GM12878 (cell line): ENCODE data around the gene CD9. TPM values are rescaled to one million over a fixed set of nuclear protein-coding genes. Genes with fewer than 3 reads are reported as not detected.

Source experiments
- ATAC-seq: fragments of 200-7000 bp; cut with Tn5 transposase; 3 replicates; pipeline ENCODE4 v1.9.1; 2020; ENCODE audit warnings: mild to moderate bottlenecking, moderate library complexity
- BruUV-seq: library from RNA; stranded (reverse); fragments of 400-500 nt; replicated peaks from 2 replicates; lab custom pipeline; 2021; lab: Mats Ljungman, UMichigan
- CTCF ChIA-PET: fragments of 300-600 bp; sonication (Branson Sonifier 250); formaldehyde crosslinking; extraction: SDS; loops from one replicate; lab custom pipeline; 2021; ENCODE audit warnings: inconsistent platforms; lab: Yijun Ruan, JAX
- POLR2A ChIA-PET: fragments of 350-600 bp; formaldehyde crosslinking; extraction: SDS; loops from one replicate; lab custom pipeline; 2021; ENCODE audit warnings: inconsistent platforms; lab: Charles Lee
- RAD21 ChIA-PET: fragments of 300-600 bp; sonication (Branson Sonifier 250); formaldehyde crosslinking; loops from one replicate; lab custom pipeline; 2023; ENCODE audit warnings: antibody characterized with exemption; ENCODE audit not compliant: unreplicated experiment; lab: Charles Lee
- SMC1A ChIA-PET: fragments of 300-600 bp; sonication (Branson Sonifier 250); formaldehyde crosslinking; loops from one replicate; lab custom pipeline; 2023; ENCODE audit not compliant: unreplicated experiment, uncharacterized antibody; lab: Charles Lee
- DNase-seq: peaks from one replicate; pipeline ENCODE4 v3.0.0-alpha.2; 2011; ENCODE audit warnings: low read depth, low spot score
- FAIRE-seq: peaks from 3 replicates; lab custom pipeline; 2011; peaks lifted over from hg19 to GRCh38; lab: Jason Lieb, UNC
- H2AFZ ChIP-seq: 2 replicates; pipeline ENCODE4 v1.6.0; 2011; ENCODE audit warnings: low read depth, low read length, control low read depth; ENCODE audit not compliant: control insufficient read depth
- H3K27ac ChIP-seq: 2 replicates; pipeline ENCODE4 v1.5.1; 2011; ENCODE audit warnings: control low read depth; ENCODE audit not compliant: control insufficient read depth, insufficient read depth
- H3K27me3 ChIP-seq, 2 experiments: replicated peaks in 1 of 2; 2 replicates each; pipeline versions ENCODE4 v1.6.0 to v1.6.1; 2011; ENCODE audit warnings: low read length in 1 of 2; ENCODE audit not compliant: control insufficient read depth in 2 of 2, insufficient read depth in 2 of 2
- H3K36me3 ChIP-seq, 2 experiments: 2 replicates each; pipeline ENCODE4 v1.5.1; 2011; ENCODE audit warnings: low read length in 1 of 2; ENCODE audit not compliant: control insufficient read depth in 2 of 2, insufficient read depth in 2 of 2
- H3K4me1 ChIP-seq: 2 replicates; pipeline ENCODE4 v1.6.1; 2011; ENCODE audit warnings: mild to moderate bottlenecking, low read length, moderate library complexity, mixed read lengths; ENCODE audit not compliant: control insufficient read depth, insufficient read depth
- H3K4me2 ChIP-seq: 2 replicates; pipeline ENCODE4 v1.6.0; 2011; ENCODE audit warnings: control low read depth; ENCODE audit not compliant: control insufficient read depth, insufficient read depth
- H3K4me3 ChIP-seq: fragments of 200-600 bp; sonication (generic); 2 replicates; pipeline ENCODE4 v1.5.1; 2016
- H3K79me2 ChIP-seq: 2 replicates; pipeline ENCODE4 v1.6.0; 2011; ENCODE audit warnings: low read length; ENCODE audit not compliant: control insufficient read depth, insufficient read depth
- H3K9ac ChIP-seq: 2 replicates; pipeline ENCODE4 v1.8.0; 2011; ENCODE audit warnings: low read length, control low read depth, mixed read lengths; ENCODE audit not compliant: control insufficient read depth, insufficient read depth
- H3K9me3 ChIP-seq: replicated peaks from 3 replicates; pipeline ENCODE4 v1.5.1; 2011; ENCODE audit warnings: mild to moderate bottlenecking, low read length; ENCODE audit not compliant: control insufficient read depth, insufficient read depth
- H4K20me1 ChIP-seq: 2 replicates; pipeline ENCODE4 v1.6.0; 2011; ENCODE audit not compliant: control insufficient read depth, insufficient read depth
- IKZF1 ChIP-seq: fragments of 450-650 bp; conservative IDR thresholded peaks from 2 replicates; pipeline ENCODE4 v1.6.1; 2017; ENCODE audit warnings: antibody characterized with exemption, mild to moderate bottlenecking
- MYC ChIP-seq: IDR thresholded peaks from 2 replicates; pipeline ENCODE4 v1.6.1; 2011; ENCODE audit warnings: mild to moderate bottlenecking, low read length, moderate library complexity, inconsistent platforms; ENCODE audit not compliant: insufficient read depth, insufficient replicate concordance, insufficient read length, severe bottlenecking
- NR2C2 ChIP-seq: IDR thresholded peaks from 2 replicates; pipeline ENCODE4 v1.6.1; 2011; ENCODE audit warnings: borderline replicate concordance, low read depth; ENCODE audit not compliant: control insufficient read depth, insufficient read length
- WGBS: methylation state at CpG from one replicate; pipeline ENCODE4 v1.1.6; 2016; ENCODE audit warnings: low lambda C conversion rate; ENCODE audit not compliant: insufficient replicate concordance, insufficient coverage; ENCODE audit errors: missing lambda C conversion rate; 5-methylcytosine and 5-hydroxymethylcytosine counted together
- in situ Hi-C: fragments of 300-500 bp; cut with MboI; formaldehyde crosslinking; loops from 9 replicates; pipeline ENCODE4 v1.14.3; 2018; ENCODE audit warnings: mixed read lengths
- intact Hi-C: fragments of 100-400 bp; cut with micrococcal nuclease; formaldehyde crosslinking; loops from one replicate; pipeline ENCODE4 v1.14.2; 2022; ENCODE audit not compliant: unreplicated experiment
- polyA plus RNA-seq, 11 experiments: library from polyadenylated mRNA; depleted of rRNA in 4 of 11; unstranded in 6 of 11; stranded (reverse) in 5 of 11; fragments of >200 nt; fragmentation: Nextera tagmentation in 4 of 11; fragmentation: Illumina TruSeq in 1 of 11; extraction: Ambion mirVana in 4 of 11; extraction: Trizol in 1 of 11; gene quantifications; 1 replicate in 1 of 11; 2 replicates in 10 of 11; pipeline versions ENCODE4 v1.2.1 to v1.2.3, GENCODE V29; 2011 to 2016; ENCODE audit warnings: inconsistent platforms in 2 of 11, missing spikeins in 2 of 11, low read depth in 1 of 11
- total RNA-seq, 4 experiments: library from RNA; depleted of rRNA in 3 of 4; stranded (reverse); fragments of >200 nt in 3 of 4; fragmentation: Illumina TruSeq in 1 of 4; extraction: Trizol in 1 of 4; gene quantifications; 2 replicates each; pipeline versions ENCODE4 v1.2.1 to v1.2.3, GENCODE V29; 2013 to 2021
- TF ChIP-seq, protein P1 (sequence below): fragments of 450-650 bp; IDR thresholded peaks from 2 replicates; pipeline ENCODE4 v1.6.1; 2017; ENCODE audit warnings: mild to moderate bottlenecking, low read depth, inconsistent platforms; ENCODE audit not compliant: poor library complexity, severe bottlenecking
- TF ChIP-seq, protein P2 (sequence below): IDR thresholded peaks from 2 replicates; pipeline ENCODE4 v1.6.1; 2011; ENCODE audit warnings: mild to moderate bottlenecking, low read depth, low read length, moderate library complexity; ENCODE audit not compliant: insufficient replicate concordance
- TF ChIP-seq, protein P3 (sequence below): IDR thresholded peaks from 2 replicates; pipeline ENCODE4 v1.6.1; 2012; ENCODE audit warnings: low read depth, low read length, improper control_type of control experiment
- TF ChIP-seq, protein P4 (sequence below): fragments of 450-650 bp; conservative IDR thresholded peaks from 2 replicates; pipeline ENCODE4 v1.6.1; 2017; ENCODE audit warnings: mild to moderate bottlenecking, moderate library complexity
- TF ChIP-seq, protein P5 (sequence below): fragments of 450-650 bp; IDR thresholded peaks from 2 replicates; pipeline ENCODE4 v1.6.1; 2016; ENCODE audit warnings: mild to moderate bottlenecking
- TF ChIP-seq, protein P6 (sequence below): fragments of 450-650 bp; IDR thresholded peaks from 2 replicates; pipeline ENCODE4 v1.6.1; 2017; ENCODE audit warnings: mild to moderate bottlenecking, moderate library complexity

The CD9 gene
- total and polyA plus RNA-seq, 10 of the 15 experiments (the other 5 are each of a cell fraction or from before 2014, with no cell fraction given): 4.8 to 29.9 (median 9.7) TPM

DNA sequence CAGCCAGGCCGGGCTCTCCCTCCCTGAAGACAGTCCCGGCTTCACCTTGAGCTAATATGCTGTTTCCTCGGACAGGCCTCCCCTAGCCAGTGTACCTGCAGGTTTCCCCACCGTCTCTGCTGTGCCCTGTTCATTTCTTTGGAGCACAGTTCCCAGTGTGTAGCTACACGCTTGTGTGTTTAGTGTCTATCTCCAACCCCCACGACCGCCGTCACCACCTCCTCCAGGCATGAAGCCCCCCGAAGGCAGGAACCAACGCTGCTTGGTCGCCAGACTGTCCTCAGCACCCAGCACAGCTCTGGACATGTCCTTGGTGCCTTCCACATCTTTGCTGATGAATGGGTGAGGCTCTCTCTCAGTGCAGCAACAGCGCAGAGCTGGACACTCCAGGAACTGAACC is 84.1 kb downstream of the CD9 start:
- no peak for FAIRE-seq
- 20% methylated on average over 12 of the region's 12 CpGs for WGBS
- Histone ChIP-seq H3K27me3 (no peaks in the 10 kb centered on the region; a peak in 1 of 4 replicates), H3K4me3 (no peak overlapping the region), H3K9ac (no peak overlapping the region), H3K36me3 (no peaks in the 10 kb centered on the region), H3K4me1 (no peaks in the 10 kb centered on the region), H3K79me2 (no peaks in the 10 kb centered on the region), H3K4me2 (no peak overlapping the region), H4K20me1 (no peaks in the 10 kb centered on the region), H3K27ac (no peak overlapping the region), H2AFZ (no peak overlapping the region), H3K9me3 (no peaks in the 10 kb centered on the region)
- in situ Hi-C loops: no loop called here
- ChIA-PET POLR2A (interaction anchor here (0.6 to 1.2 kb wide), 4 partner anchors 85 to 379 kb away, joined by 3 to 4 read pairs (median 3); no protein-coding TSS in a partner anchor), CTCF (interaction anchor here (0.6 to 8.0 kb wide), 37 partner anchors 9 to 835 kb away, joined by 3 to 147 read pairs (median 4); partner anchors contain the start of gene CD9), RAD21 (interaction anchor here (0.6 to 4.4 kb wide), 18 partner anchors 10 to 302 kb away, joined by 3 to 38 read pairs (median 4); no protein-coding TSS in a partner anchor), SMC1A (interaction anchor here (0.6 to 10.3 kb wide), 27 partner anchors 10 to 431 kb away, joined by 3 to 107 read pairs (median 3); partner anchors contain the start of gene CD9)
- no peak for DNase-seq
- ATAC-seq: peak; percentile 20
- intact Hi-C loops: loop anchor here (2.0 kb wide), 1 partner anchor 295 kb away; no protein-coding TSS in a partner anchor
- BruUV-seq: no TSS peak
- TF ChIP-seq, protein P1, sequence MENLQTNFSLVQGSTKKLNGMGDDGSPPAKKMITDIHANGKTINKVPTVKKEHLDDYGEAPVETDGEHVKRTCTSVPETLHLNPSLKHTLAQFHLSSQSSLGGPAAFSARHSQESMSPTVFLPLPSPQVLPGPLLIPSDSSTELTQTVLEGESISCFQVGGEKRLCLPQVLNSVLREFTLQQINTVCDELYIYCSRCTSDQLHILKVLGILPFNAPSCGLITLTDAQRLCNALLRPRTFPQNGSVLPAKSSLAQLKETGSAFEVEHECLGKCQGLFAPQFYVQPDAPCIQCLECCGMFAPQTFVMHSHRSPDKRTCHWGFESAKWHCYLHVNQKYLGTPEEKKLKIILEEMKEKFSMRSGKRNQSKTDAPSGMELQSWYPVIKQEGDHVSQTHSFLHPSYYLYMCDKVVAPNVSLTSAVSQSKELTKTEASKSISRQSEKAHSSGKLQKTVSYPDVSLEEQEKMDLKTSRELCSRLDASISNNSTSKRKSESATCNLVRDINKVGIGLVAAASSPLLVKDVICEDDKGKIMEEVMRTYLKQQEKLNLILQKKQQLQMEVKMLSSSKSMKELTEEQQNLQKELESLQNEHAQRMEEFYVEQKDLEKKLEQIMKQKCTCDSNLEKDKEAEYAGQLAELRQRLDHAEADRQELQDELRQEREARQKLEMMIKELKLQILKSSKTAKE: no peak
- TF ChIP-seq IKZF1 (no peak), MYC (no peak), NR2C2 (no peak)
- TF ChIP-seq, protein P2, sequence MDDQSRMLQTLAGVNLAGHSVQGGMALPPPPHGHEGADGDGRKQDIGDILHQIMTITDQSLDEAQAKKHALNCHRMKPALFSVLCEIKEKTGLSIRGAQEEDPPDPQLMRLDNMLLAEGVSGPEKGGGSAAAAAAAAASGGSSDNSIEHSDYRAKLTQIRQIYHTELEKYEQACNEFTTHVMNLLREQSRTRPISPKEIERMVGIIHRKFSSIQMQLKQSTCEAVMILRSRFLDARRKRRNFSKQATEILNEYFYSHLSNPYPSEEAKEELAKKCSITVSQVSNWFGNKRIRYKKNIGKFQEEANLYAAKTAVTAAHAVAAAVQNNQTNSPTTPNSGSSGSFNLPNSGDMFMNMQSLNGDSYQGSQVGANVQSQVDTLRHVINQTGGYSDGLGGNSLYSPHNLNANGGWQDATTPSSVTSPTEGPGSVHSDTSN: no peak
- TF ChIP-seq, protein P3, sequence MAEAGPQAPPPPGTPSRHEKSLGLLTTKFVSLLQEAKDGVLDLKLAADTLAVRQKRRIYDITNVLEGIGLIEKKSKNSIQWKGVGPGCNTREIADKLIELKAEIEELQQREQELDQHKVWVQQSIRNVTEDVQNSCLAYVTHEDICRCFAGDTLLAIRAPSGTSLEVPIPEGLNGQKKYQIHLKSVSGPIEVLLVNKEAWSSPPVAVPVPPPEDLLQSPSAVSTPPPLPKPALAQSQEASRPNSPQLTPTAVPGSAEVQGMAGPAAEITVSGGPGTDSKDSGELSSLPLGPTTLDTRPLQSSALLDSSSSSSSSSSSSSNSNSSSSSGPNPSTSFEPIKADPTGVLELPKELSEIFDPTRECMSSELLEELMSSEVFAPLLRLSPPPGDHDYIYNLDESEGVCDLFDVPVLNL: no peak
- TF ChIP-seq, protein P4, sequence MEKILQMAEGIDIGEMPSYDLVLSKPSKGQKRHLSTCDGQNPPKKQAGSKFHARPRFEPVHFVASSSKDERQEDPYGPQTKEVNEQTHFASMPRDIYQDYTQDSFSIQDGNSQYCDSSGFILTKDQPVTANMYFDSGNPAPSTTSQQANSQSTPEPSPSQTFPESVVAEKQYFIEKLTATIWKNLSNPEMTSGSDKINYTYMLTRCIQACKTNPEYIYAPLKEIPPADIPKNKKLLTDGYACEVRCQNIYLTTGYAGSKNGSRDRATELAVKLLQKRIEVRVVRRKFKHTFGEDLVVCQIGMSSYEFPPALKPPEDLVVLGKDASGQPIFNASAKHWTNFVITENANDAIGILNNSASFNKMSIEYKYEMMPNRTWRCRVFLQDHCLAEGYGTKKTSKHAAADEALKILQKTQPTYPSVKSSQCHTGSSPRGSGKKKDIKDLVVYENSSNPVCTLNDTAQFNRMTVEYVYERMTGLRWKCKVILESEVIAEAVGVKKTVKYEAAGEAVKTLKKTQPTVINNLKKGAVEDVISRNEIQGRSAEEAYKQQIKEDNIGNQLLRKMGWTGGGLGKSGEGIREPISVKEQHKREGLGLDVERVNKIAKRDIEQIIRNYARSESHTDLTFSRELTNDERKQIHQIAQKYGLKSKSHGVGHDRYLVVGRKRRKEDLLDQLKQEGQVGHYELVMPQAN: no peak
- TF ChIP-seq, protein P5, sequence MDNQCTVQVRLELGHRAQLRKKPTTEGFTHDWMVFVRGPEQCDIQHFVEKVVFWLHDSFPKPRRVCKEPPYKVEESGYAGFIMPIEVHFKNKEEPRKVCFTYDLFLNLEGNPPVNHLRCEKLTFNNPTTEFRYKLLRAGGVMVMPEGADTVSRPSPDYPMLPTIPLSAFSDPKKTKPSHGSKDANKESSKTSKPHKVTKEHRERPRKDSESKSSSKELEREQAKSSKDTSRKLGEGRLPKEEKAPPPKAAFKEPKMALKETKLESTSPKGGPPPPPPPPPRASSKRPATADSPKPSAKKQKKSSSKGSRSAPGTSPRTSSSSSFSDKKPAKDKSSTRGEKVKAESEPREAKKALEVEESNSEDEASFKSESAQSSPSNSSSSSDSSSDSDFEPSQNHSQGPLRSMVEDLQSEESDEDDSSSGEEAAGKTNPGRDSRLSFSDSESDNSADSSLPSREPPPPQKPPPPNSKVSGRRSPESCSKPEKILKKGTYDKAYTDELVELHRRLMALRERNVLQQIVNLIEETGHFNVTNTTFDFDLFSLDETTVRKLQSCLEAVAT: no peak
- TF ChIP-seq, protein P6, sequence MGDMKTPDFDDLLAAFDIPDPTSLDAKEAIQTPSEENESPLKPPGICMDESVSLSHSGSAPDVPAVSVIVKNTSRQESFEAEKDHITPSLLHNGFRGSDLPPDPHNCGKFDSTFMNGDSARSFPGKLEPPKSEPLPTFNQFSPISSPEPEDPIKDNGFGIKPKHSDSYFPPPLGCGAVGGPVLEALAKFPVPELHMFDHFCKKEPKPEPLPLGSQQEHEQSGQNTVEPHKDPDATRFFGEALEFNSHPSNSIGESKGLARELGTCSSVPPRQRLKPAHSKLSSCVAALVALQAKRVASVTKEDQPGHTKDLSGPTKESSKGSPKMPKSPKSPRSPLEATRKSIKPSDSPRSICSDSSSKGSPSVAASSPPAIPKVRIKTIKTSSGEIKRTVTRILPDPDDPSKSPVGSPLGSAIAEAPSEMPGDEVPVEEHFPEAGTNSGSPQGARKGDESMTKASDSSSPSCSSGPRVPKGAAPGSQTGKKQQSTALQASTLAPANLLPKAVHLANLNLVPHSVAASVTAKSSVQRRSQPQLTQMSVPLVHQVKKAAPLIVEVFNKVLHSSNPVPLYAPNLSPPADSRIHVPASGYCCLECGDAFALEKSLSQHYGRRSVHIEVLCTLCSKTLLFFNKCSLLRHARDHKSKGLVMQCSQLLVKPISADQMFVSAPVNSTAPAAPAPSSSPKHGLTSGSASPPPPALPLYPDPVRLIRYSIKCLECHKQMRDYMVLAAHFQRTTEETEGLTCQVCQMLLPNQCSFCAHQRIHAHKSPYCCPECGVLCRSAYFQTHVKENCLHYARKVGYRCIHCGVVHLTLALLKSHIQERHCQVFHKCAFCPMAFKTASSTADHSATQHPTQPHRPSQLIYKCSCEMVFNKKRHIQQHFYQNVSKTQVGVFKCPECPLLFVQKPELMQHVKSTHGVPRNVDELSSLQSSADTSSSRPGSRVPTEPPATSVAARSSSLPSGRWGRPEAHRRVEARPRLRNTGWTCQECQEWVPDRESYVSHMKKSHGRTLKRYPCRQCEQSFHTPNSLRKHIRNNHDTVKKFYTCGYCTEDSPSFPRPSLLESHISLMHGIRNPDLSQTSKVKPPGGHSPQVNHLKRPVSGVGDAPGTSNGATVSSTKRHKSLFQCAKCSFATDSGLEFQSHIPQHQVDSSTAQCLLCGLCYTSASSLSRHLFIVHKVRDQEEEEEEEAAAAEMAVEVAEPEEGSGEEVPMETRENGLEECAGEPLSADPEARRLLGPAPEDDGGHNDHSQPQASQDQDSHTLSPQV: no peak
